RWPE1 (cell line): ENCODE data around the gene CEP128.

Experiments used
- CTCF ChIA-PET: fragments of 350-600 bp; sonication (Branson Sonifier 250); formaldehyde crosslinking; extraction: SDS; loops from one replicate; lab custom pipeline; 2021; lab: Yijun Ruan, JAX
- POLR2A ChIA-PET: fragments of 400-600 bp; formaldehyde crosslinking; extraction: SDS; loops from one replicate; lab custom pipeline; 2020; ENCODE audit warnings: antibody characterized with exemption; ENCODE audit not compliant: low non-redundant PET; lab: Yijun Ruan, JAX
- DNase-seq: peaks from one replicate; pipeline ENCODE4 v3.0.0; 2012; ENCODE audit warnings: low spot score
- H3K27ac ChIP-seq: fragments of 450-650 bp; 2 replicates; pipeline ENCODE4 v1.5.1; 2017
- CTCF ChIP-seq: fragments of 450-650 bp; conservative IDR thresholded peaks from 2 replicates; pipeline ENCODE4 v1.5.1; 2017; ENCODE audit warnings: low read depth, mild to moderate bottlenecking

CEP128 gene

GRCh38 chr14:80787876-80788275 is 153.7 kb downstream of the CEP128 start:
- DNase-seq, result no peak
- ChIA-PET CTCF (no interaction called here), POLR2A (no interaction called here)
- no peak for TF ChIP-seq CTCF
- no peak overlapping the region for H3K27ac ChIP-seq

GRCh38 chr14:80784820-80785219 is 156.7 kb downstream of the CEP128 start:
- no peak for DNase-seq
- no peak for TF ChIP-seq CTCF
- ChIA-PET POLR2A (no interaction called here), CTCF (interaction anchor here (0.6 kb wide), 1 partner anchor 316 kb away, joined by 3 read pairs; no protein-coding TSS in a partner anchor)
- no peak overlapping the region for H3K27ac ChIP-seq

- ChIA-PET POLR2A (no interaction called here), CTCF (no interaction called here)
- no peak for DNase-seq
- H3K27ac ChIP-seq, result no peak overlapping the region
- TF ChIP-seq CTCF, result no peak
Observed at GRCh38 chr14:80781972-80782367, 159.6 kb downstream of the CEP128 start.

- ChIA-PET CTCF (interaction anchor here (0.5 to 0.6 kb wide), 2 partner anchors 384 to 571 kb away, joined by 3 to 4 read pairs; no protein-coding TSS in a partner anchor), POLR2A (no interaction called here)
- no peak for TF ChIP-seq CTCF
- no peak overlapping the region for H3K27ac ChIP-seq
- DNase-seq, result no peak
Observed at GRCh38 chr14:80780500-80780899, 161.0 kb downstream of the CEP128 start.

- POLR2A ChIA-PET, result no interaction called here
- no peak for DNase-seq
- CTCF ChIA-PET, result no interaction called here
- no peak for TF ChIP-seq CTCF
- no peak overlapping the region for H3K27ac ChIP-seq
Observed at GRCh38 chr14:80776657-80777056, 164.9 kb downstream of the CEP128 start.

- ChIA-PET CTCF (no interaction called here), POLR2A (no interaction called here)
- no peak for TF ChIP-seq CTCF
- H3K27ac ChIP-seq, result no peak overlapping the region
- no peak for DNase-seq
Observed at GRCh38 chr14:80776186-80776585, 165.4 kb downstream of the CEP128 start.
